GM12878 (cell line): ENCODE measurements around the gene RBM10. TPM values are rescaled to one million over a fixed set of nuclear protein-coding genes. Genes with fewer than 3 reads are reported as not detected.

Source experiments
- ATAC-seq: fragments of 200-7000 bp; cut with Tn5 transposase; 3 replicates; pipeline ENCODE4 v1.9.1; 2020; ENCODE audit warnings: mild to moderate bottlenecking, moderate library complexity
- BruUV-seq: library from RNA; stranded (reverse); fragments of 400-500 nt; replicated peaks from 2 replicates; lab custom pipeline; 2021; lab: Mats Ljungman, UMichigan
- CTCF ChIA-PET: fragments of 300-600 bp; sonication (Branson Sonifier 250); formaldehyde crosslinking; extraction: SDS; loops from one replicate; lab custom pipeline; 2021; ENCODE audit warnings: inconsistent platforms; lab: Yijun Ruan, JAX
- POLR2A ChIA-PET: fragments of 350-600 bp; formaldehyde crosslinking; extraction: SDS; loops from one replicate; lab custom pipeline; 2021; ENCODE audit warnings: inconsistent platforms; lab: Charles Lee
- RAD21 ChIA-PET: fragments of 300-600 bp; sonication (Branson Sonifier 250); formaldehyde crosslinking; loops from one replicate; lab custom pipeline; 2023; ENCODE audit warnings: antibody characterized with exemption; ENCODE audit not compliant: unreplicated experiment; lab: Charles Lee
- SMC1A ChIA-PET: fragments of 300-600 bp; sonication (Branson Sonifier 250); formaldehyde crosslinking; loops from one replicate; lab custom pipeline; 2023; ENCODE audit not compliant: unreplicated experiment, uncharacterized antibody; lab: Charles Lee
- DNase-seq: peaks from one replicate; pipeline ENCODE4 v3.0.0-alpha.2; 2011; ENCODE audit warnings: low read depth, low spot score
- FAIRE-seq: peaks from 3 replicates; lab custom pipeline; 2011; peaks lifted over from hg19 to GRCh38; lab: Jason Lieb, UNC
- H2AFZ ChIP-seq: 2 replicates; pipeline ENCODE4 v1.6.0; 2011; ENCODE audit warnings: low read depth, low read length, control low read depth; ENCODE audit not compliant: control insufficient read depth
- H3K27ac ChIP-seq: 2 replicates; pipeline ENCODE4 v1.5.1; 2011; ENCODE audit warnings: control low read depth; ENCODE audit not compliant: control insufficient read depth, insufficient read depth
- H3K27me3 ChIP-seq, 2 experiments: replicated peaks in 1 of 2; 2 replicates each; pipeline versions ENCODE4 v1.6.0 to v1.6.1; 2011; ENCODE audit warnings: low read length in 1 of 2; ENCODE audit not compliant: control insufficient read depth in 2 of 2, insufficient read depth in 2 of 2
- H3K36me3 ChIP-seq, 2 experiments: 2 replicates each; pipeline ENCODE4 v1.5.1; 2011; ENCODE audit warnings: low read length in 1 of 2; ENCODE audit not compliant: control insufficient read depth in 2 of 2, insufficient read depth in 2 of 2
- H3K4me1 ChIP-seq: 2 replicates; pipeline ENCODE4 v1.6.1; 2011; ENCODE audit warnings: mild to moderate bottlenecking, low read length, moderate library complexity, mixed read lengths; ENCODE audit not compliant: control insufficient read depth, insufficient read depth
- H3K4me2 ChIP-seq: 2 replicates; pipeline ENCODE4 v1.6.0; 2011; ENCODE audit warnings: control low read depth; ENCODE audit not compliant: control insufficient read depth, insufficient read depth
- H3K4me3 ChIP-seq: fragments of 200-600 bp; sonication (generic); 2 replicates; pipeline ENCODE4 v1.5.1; 2016
- H3K79me2 ChIP-seq: 2 replicates; pipeline ENCODE4 v1.6.0; 2011; ENCODE audit warnings: low read length; ENCODE audit not compliant: control insufficient read depth, insufficient read depth
- H3K9ac ChIP-seq: 2 replicates; pipeline ENCODE4 v1.8.0; 2011; ENCODE audit warnings: low read length, control low read depth, mixed read lengths; ENCODE audit not compliant: control insufficient read depth, insufficient read depth
- H3K9me3 ChIP-seq: replicated peaks from 3 replicates; pipeline ENCODE4 v1.5.1; 2011; ENCODE audit warnings: mild to moderate bottlenecking, low read length; ENCODE audit not compliant: control insufficient read depth, insufficient read depth
- H4K20me1 ChIP-seq: 2 replicates; pipeline ENCODE4 v1.6.0; 2011; ENCODE audit not compliant: control insufficient read depth, insufficient read depth
- ASH2L ChIP-seq: fragments of 300-600, 200-600 bp; sonication (generic); IDR thresholded peaks from 2 replicates; pipeline ENCODE4 v1.6.1; 2017; ENCODE audit warnings: low read depth, mild to moderate bottlenecking, borderline replicate concordance
- BACH1 ChIP-seq: fragments of 450-650 bp; IDR thresholded peaks from 2 replicates; pipeline ENCODE4 v1.6.1; 2017; ENCODE audit warnings: mild to moderate bottlenecking, borderline replicate concordance
- BRCA1 ChIP-seq: IDR thresholded peaks from 2 replicates; pipeline ENCODE4 v1.6.1; 2011; ENCODE audit warnings: low read depth, low read length, improper control_type of control experiment
- EGR1 ChIP-seq, 2 experiments: IDR thresholded peaks; 1 replicate in 1 of 2; 2 replicates in 1 of 2; pipeline ENCODE4 v1.6.1; 2011 to 2012; ENCODE audit warnings: low read depth in 2 of 2, low read length in 2 of 2, borderline replicate concordance in 1 of 2, mild to moderate bottlenecking in 1 of 2, moderate library complexity in 1 of 2
- ELK1 ChIP-seq: IDR thresholded peaks from 2 replicates; pipeline ENCODE4 v1.6.1; 2012; ENCODE audit warnings: low read depth, low read length, improper control_type of control experiment
- IKZF1 ChIP-seq: fragments of 450-650 bp; conservative IDR thresholded peaks from 2 replicates; pipeline ENCODE4 v1.6.1; 2017; ENCODE audit warnings: antibody characterized with exemption, mild to moderate bottlenecking
- KLF5 ChIP-seq: fragments of 450-650 bp; IDR thresholded peaks from 2 replicates; pipeline ENCODE4 v1.6.1; 2014; ENCODE audit warnings: mild to moderate bottlenecking; ENCODE audit not compliant: partially characterized antibody
- MXI1 ChIP-seq: fragments of 150-350 bp; IDR thresholded peaks from 2 replicates; pipeline ENCODE4 v1.6.1; 2011; ENCODE audit warnings: low read depth, mild to moderate bottlenecking, inconsistent platforms, low read length, improper control_type of control experiment
- SMC3 ChIP-seq: IDR thresholded peaks from 2 replicates; pipeline ENCODE4 v1.6.1; 2011; ENCODE audit warnings: low read length, improper control_type of control experiment, borderline replicate concordance
- USF1 ChIP-seq: IDR thresholded peaks from 2 replicates; pipeline ENCODE4 v1.6.1; 2011; ENCODE audit warnings: borderline replicate concordance, low read depth, mild to moderate bottlenecking, moderate library complexity, mixed read lengths, low read length; ENCODE audit not compliant: insufficient read depth; ENCODE audit errors: extremely low read length
- ZNF207 ChIP-seq: fragments of 450-650 bp; IDR thresholded peaks from 2 replicates; pipeline ENCODE4 v1.6.1; 2014; ENCODE audit warnings: antibody characterized with exemption, mild to moderate bottlenecking, borderline replicate concordance
- WGBS: methylation state at CpG from one replicate; pipeline ENCODE4 v1.1.6; 2016; ENCODE audit warnings: low lambda C conversion rate; ENCODE audit not compliant: insufficient replicate concordance, insufficient coverage; ENCODE audit errors: missing lambda C conversion rate; 5-methylcytosine and 5-hydroxymethylcytosine counted together
- in situ Hi-C: fragments of 300-500 bp; cut with MboI; formaldehyde crosslinking; loops from 9 replicates; pipeline ENCODE4 v1.14.3; 2018; ENCODE audit warnings: mixed read lengths
- intact Hi-C: fragments of 100-400 bp; cut with micrococcal nuclease; formaldehyde crosslinking; loops from one replicate; pipeline ENCODE4 v1.14.2; 2022; ENCODE audit not compliant: unreplicated experiment
- polyA plus RNA-seq, 11 experiments: library from polyadenylated mRNA; depleted of rRNA in 4 of 11; unstranded in 6 of 11; stranded (reverse) in 5 of 11; fragments of >200 nt; fragmentation: Nextera tagmentation in 4 of 11; fragmentation: Illumina TruSeq in 1 of 11; extraction: Ambion mirVana in 4 of 11; extraction: Trizol in 1 of 11; gene quantifications; 1 replicate in 1 of 11; 2 replicates in 10 of 11; pipeline versions ENCODE4 v1.2.1 to v1.2.3, GENCODE V29; 2011 to 2016; ENCODE audit warnings: inconsistent platforms in 2 of 11, missing spikeins in 2 of 11, low read depth in 1 of 11
- total RNA-seq, 4 experiments: library from RNA; depleted of rRNA in 3 of 4; stranded (reverse); fragments of >200 nt in 3 of 4; fragmentation: Illumina TruSeq in 1 of 4; extraction: Trizol in 1 of 4; gene quantifications; 2 replicates each; pipeline versions ENCODE4 v1.2.1 to v1.2.3, GENCODE V29; 2013 to 2021
- TF ChIP-seq, protein P1 (sequence below): fragments of 450-650 bp; IDR thresholded peaks from 2 replicates; pipeline ENCODE4 v1.6.1; 2016; ENCODE audit warnings: mild to moderate bottlenecking, moderate library complexity, borderline replicate concordance
- TF ChIP-seq, protein P2 (sequence below): fragments of 450-650 bp; IDR thresholded peaks from 2 replicates; pipeline ENCODE4 v1.6.1; 2018; ENCODE audit warnings: borderline replicate concordance, mild to moderate bottlenecking; ENCODE audit not compliant: partially characterized antibody

The RBM10 gene
- total and polyA plus RNA-seq, 10 of the 15 experiments (the other 5 are each of a cell fraction or from before 2014, with no cell fraction given), result 1.4 to 60.0 (median 29.8) TPM

- no peak for TF ChIP-seq BRCA1
- TF ChIP-seq, protein P1, sequence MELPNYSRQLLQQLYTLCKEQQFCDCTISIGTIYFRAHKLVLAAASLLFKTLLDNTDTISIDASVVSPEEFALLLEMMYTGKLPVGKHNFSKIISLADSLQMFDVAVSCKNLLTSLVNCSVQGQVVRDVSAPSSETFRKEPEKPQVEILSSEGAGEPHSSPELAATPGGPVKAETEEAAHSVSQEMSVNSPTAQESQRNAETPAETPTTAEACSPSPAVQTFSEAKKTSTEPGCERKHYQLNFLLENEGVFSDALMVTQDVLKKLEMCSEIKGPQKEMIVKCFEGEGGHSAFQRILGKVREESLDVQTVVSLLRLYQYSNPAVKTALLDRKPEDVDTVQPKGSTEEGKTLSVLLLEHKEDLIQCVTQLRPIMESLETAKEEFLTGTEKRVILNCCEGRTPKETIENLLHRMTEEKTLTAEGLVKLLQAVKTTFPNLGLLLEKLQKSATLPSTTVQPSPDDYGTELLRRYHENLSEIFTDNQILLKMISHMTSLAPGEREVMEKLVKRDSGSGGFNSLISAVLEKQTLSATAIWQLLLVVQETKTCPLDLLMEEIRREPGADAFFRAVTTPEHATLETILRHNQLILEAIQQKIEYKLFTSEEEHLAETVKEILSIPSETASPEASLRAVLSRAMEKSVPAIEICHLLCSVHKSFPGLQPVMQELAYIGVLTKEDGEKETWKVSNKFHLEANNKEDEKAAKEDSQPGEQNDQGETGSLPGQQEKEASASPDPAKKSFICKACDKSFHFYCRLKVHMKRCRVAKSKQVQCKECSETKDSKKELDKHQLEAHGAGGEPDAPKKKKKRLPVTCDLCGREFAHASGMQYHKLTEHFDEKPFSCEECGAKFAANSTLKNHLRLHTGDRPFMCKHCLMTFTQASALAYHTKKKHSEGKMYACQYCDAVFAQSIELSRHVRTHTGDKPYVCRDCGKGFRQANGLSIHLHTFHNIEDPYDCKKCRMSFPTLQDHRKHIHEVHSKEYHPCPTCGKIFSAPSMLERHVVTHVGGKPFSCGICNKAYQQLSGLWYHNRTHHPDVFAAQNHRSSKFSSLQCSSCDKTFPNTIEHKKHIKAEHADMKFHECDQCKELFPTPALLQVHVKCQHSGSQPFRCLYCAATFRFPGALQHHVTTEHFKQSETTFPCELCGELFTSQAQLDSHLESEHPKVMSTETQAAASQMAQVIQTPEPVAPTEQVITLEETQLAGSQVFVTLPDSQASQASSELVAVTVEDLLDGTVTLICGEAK, result no peak
- no peak for TF ChIP-seq ASH2L
- no peak for TF ChIP-seq USF1
- TF ChIP-seq SMC3, result no peak
Observed at GRCh38 chrX:47182106-47182700, 37.2 kb downstream of the RBM10 start (continued).

DNA sequence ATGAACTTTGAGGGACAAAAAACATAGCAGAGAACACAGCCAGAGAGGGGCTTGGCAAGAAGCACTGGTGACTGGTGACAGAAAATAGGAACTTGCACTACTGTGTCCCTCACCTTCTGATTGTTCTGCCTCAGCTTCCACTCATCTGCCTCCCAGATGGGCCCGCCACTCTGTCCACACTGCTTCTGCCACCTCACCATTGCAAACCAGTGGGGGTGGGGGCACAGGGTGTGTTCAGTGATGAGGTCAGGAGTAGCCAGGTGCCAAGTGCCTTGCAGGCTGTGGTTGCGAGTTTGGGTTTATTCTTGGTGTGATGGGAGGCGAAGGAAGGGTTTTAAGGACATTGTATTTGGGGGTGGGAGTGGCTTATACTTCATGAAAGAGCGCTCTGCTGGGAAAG, 39.5 kb downstream of the RBM10 start:
- ChIA-PET POLR2A (no interaction called here), RAD21 (no interaction called here), CTCF (no interaction called here), SMC1A (interaction anchor here (0.6 kb wide), 1 partner anchor 38 kb away, joined by 3 read pairs; no protein-coding TSS in a partner anchor)
- WGBS, result 48% methylated on average over 4 of the region's 4 CpGs
- ATAC-seq, result no peak
- Histone ChIP-seq H3K27me3 (no peaks in the 10 kb centered on the region; a peak in 1 of 4 replicates), H2AFZ (no peak overlapping the region), H3K36me3 (peaks cover 0 to 11% of the 10 kb centered on the region in 2 experiments; a peak in 3 of 4 replicates), H3K4me2 (no peak overlapping the region), H3K27ac (no peak overlapping the region), H3K9me3 (no peaks in the 10 kb centered on the region), H3K4me1 (no peaks in the 10 kb centered on the region), H3K4me3 (no peak overlapping the region), H3K9ac (no peak overlapping the region), H3K79me2 (no peaks in the 10 kb centered on the region), H4K20me1 (no peaks in the 10 kb centered on the region)
- FAIRE-seq, result no peak
- no TSS peak for BruUV-seq
- in situ Hi-C loops (no loop called here), intact Hi-C loops (no loop called here)
- no peak for DNase-seq
- no peak for TF ChIP-seq EGR1 (IDR thresholded peaks at IDR 0.05; ENCODE audit: borderline replicate concordance in 1 of 2, low read depth in 2 of 2, low read length in 2 of 2)
- no peak for TF ChIP-seq ELK1
- no peak for TF ChIP-seq IKZF1
- TF ChIP-seq ZNF207, result no peak
- no peak for TF ChIP-seq KLF5
- no peak for TF ChIP-seq MXI1
- TF ChIP-seq, protein P2, sequence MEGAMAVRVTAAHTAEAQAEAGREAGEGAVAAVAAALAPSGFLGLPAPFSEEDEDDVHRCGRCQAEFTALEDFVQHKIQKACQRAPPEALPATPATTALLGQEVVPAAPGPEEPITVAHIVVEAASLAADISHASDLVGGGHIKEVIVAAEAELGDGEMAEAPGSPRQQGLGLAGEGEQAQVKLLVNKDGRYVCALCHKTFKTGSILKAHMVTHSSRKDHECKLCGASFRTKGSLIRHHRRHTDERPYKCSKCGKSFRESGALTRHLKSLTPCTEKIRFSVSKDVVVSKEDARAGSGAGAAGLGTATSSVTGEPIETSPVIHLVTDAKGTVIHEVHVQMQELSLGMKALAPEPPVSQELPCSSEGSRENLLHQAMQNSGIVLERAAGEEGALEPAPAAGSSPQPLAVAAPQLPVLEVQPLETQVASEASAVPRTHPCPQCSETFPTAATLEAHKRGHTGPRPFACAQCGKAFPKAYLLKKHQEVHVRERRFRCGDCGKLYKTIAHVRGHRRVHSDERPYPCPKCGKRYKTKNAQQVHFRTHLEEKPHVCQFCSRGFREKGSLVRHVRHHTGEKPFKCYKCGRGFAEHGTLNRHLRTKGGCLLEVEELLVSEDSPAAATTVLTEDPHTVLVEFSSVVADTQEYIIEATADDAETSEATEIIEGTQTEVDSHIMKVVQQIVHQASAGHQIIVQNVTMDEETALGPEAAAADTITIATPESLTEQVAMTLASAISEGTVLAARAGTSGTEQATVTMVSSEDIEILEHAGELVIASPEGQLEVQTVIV, result no peak
- no peak for TF ChIP-seq BACH1
